Measurements from ENCODE around the gene PRPF40A.

DNA sequence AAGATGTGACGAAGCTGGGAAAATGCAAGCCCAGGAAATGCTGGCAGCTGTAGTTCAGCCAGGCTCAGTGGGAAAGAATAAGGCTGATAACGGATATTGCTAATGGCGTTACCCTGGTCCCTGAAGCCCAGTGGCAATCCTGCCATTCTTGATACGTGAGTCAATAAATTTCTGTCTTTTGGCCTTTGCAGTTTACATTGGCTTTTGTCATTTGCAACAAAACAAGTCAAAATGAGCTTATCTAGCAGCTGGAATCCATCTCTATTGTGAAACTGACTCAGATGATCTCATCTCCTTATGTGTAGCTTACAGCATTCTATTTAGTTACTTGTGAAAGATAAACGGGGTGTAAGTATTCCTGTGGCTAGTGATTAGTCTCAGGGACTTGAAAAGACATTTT, 44.9 kb upstream of the PRPF40A start:
- TF ChIP-seq, protein P1, sequence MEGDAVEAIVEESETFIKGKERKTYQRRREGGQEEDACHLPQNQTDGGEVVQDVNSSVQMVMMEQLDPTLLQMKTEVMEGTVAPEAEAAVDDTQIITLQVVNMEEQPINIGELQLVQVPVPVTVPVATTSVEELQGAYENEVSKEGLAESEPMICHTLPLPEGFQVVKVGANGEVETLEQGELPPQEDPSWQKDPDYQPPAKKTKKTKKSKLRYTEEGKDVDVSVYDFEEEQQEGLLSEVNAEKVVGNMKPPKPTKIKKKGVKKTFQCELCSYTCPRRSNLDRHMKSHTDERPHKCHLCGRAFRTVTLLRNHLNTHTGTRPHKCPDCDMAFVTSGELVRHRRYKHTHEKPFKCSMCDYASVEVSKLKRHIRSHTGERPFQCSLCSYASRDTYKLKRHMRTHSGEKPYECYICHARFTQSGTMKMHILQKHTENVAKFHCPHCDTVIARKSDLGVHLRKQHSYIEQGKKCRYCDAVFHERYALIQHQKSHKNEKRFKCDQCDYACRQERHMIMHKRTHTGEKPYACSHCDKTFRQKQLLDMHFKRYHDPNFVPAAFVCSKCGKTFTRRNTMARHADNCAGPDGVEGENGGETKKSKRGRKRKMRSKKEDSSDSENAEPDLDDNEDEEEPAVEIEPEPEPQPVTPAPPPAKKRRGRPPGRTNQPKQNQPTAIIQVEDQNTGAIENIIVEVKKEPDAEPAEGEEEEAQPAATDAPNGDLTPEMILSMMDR (IDR thresholded peaks at IDR 0.05): no peak
- no peak for TF ChIP-seq POLR2A (IDR thresholded peaks at IDR 0.05)

All from heart left ventricle (tissue), 13 donors.